CD14-positive monocyte (primary cell): ENCODE data around the gene TRIM65. TPM values are rescaled to one million over a fixed set of nuclear protein-coding genes. Genes with fewer than 3 reads are reported as not detected.
"Not testable (repeated sequence)": the region's sequence is repeated elsewhere in the genome, so short reads cannot be mapped to it uniquely, and the experiment has no call there.

Experiments
- DNase-seq, 3 donors: peaks; one replicate each; pipeline ENCODE4 v3.0.0-alpha.2; 2011 to 2022
- H2AFZ ChIP-seq: 2 replicates; pipeline ENCODE4 v1.6.0; 2012; ENCODE audit warnings: mild to moderate bottlenecking, low read depth, low read length, inconsistent platforms; ENCODE audit not compliant: insufficient read depth, poor library complexity, severe bottlenecking
- H3K27ac ChIP-seq, 2 donors: 1 replicate in 1 of 2; 2 replicates in 1 of 2; pipeline ENCODE4 v1.5.1; 2012 to 2013; ENCODE audit warnings: low read length in 2 of 2, control low read depth in 1 of 2, inconsistent platforms in 1 of 2, low read depth in 1 of 2, mild to moderate bottlenecking in 1 of 2
- H3K27me3 ChIP-seq, 2 donors: one replicate each; pipeline versions ENCODE4 v1.6.0 to v1.6.1; 2011 to 2013; ENCODE audit warnings: low read length in 2 of 2; ENCODE audit not compliant: control insufficient read depth in 2 of 2, insufficient read depth in 2 of 2
- H3K36me3 ChIP-seq, 2 donors: replicated peaks in 1 of 2; 1 replicate in 1 of 2; 2 replicates in 1 of 2; pipeline versions ENCODE4 v1.5.1 to v1.6.1; 2012 to 2013; ENCODE audit warnings: low read length in 2 of 2, control low read depth in 1 of 2, inconsistent platforms in 1 of 2, mild to moderate bottlenecking in 1 of 2; ENCODE audit not compliant: insufficient read depth in 2 of 2, control insufficient read depth in 1 of 2
- H3K4me1 ChIP-seq, 2 donors: 1 replicate in 1 of 2; 2 replicates in 1 of 2; pipeline versions ENCODE4 v1.5.1 to v1.6.1; 2012 to 2013; ENCODE audit warnings: low read length in 2 of 2, control low read depth in 1 of 2, inconsistent platforms in 1 of 2, mild to moderate bottlenecking in 1 of 2, moderate library complexity in 1 of 2; ENCODE audit not compliant: insufficient read depth in 2 of 2, control insufficient read depth in 1 of 2
- H3K4me2 ChIP-seq: replicated peaks from 2 replicates; pipeline ENCODE3; 2012; ENCODE audit warnings: low read length, moderate library complexity, mild to moderate bottlenecking; ENCODE audit not compliant: poor library complexity, severe bottlenecking; ENCODE audit errors: extremely low read depth
- H3K4me3 ChIP-seq, 3 experiments: fragments of 200-600 bp in 1 of 3; sonication (generic) in 1 of 3; replicated peaks in 1 of 3; 1 replicate in 2 of 3; 2 replicates in 1 of 3; pipeline ENCODE4 v1.5.1; 2011 to 2013; ENCODE audit warnings: low read length in 3 of 3, mild to moderate bottlenecking in 3 of 3, control low read depth in 2 of 3, low read depth in 2 of 3, inconsistent platforms in 1 of 3, moderate library complexity in 1 of 3
- H3K79me2 ChIP-seq: 2 replicates; pipeline ENCODE4 v1.6.0; 2012; ENCODE audit warnings: mild to moderate bottlenecking, control low read depth, inconsistent platforms, low read length, moderate library complexity; ENCODE audit not compliant: insufficient read depth
- H3K9ac ChIP-seq: 2 replicates; pipeline ENCODE4 v1.6.0; 2017; ENCODE audit warnings: low read length, mild to moderate bottlenecking; ENCODE audit not compliant: insufficient read depth, poor library complexity, severe bottlenecking
- H3K9me3 ChIP-seq, 2 donors: replicated peaks in 1 of 2; 1 replicate in 1 of 2; 2 replicates in 1 of 2; pipeline versions ENCODE4 v1.5.1 to v1.6.1; 2012 to 2013; ENCODE audit warnings: low read length in 2 of 2, control low read depth in 1 of 2; ENCODE audit not compliant: control insufficient read depth in 1 of 2, insufficient read depth in 1 of 2
- H4K20me1 ChIP-seq: 2 replicates; pipeline ENCODE4 v1.6.0; 2012; ENCODE audit warnings: mild to moderate bottlenecking, low read length, control low read depth, moderate library complexity; ENCODE audit not compliant: insufficient read depth
- H3K27ac Mint-ChIP-seq, 7 donors: one replicate each; pipeline ENCODE4 v1.8.0; 2020; ENCODE audit warnings: mild to moderate bottlenecking in 7 of 7, mixed read lengths in 7 of 7, moderate library complexity in 6 of 7, inconsistent platforms in 2 of 7
- H3K27me3 Mint-ChIP-seq, 3 donors: one replicate each; pipeline ENCODE4 v1.8.0; 2021 to 2022; ENCODE audit warnings: low read depth in 3 of 3, mild to moderate bottlenecking in 3 of 3, mixed read lengths in 3 of 3, moderate library complexity in 3 of 3, inconsistent platforms in 1 of 3
- H3K36me3 Mint-ChIP-seq, 2 donors: one replicate each; pipeline ENCODE4 v1.8.0; 2020; ENCODE audit warnings: mixed read lengths in 2 of 2, inconsistent platforms in 1 of 2, mild to moderate bottlenecking in 1 of 2
- H3K4me1 Mint-ChIP-seq: one replicate; pipeline ENCODE4 v1.8.0; 2020; ENCODE audit warnings: mild to moderate bottlenecking, mixed read lengths
- H3K4me3 Mint-ChIP-seq, 2 donors: one replicate each; pipeline ENCODE4 v1.8.0; 2020; ENCODE audit warnings: mild to moderate bottlenecking in 2 of 2, mixed read lengths in 2 of 2, moderate library complexity in 1 of 2
- H3K9me3 Mint-ChIP-seq, 7 donors: one replicate each; pipeline ENCODE4 v1.8.0; 2020 to 2022; ENCODE audit warnings: mixed read lengths in 7 of 7, mild to moderate bottlenecking in 6 of 7, moderate library complexity in 6 of 7, inconsistent platforms in 2 of 7
- WGBS: methylation state at CpG from one replicate; pipeline ENCODE4 v1.1.5; 2013; ENCODE audit warnings: missing lambda C conversion rate; ENCODE audit not compliant: insufficient coverage; 5-methylcytosine and 5-hydroxymethylcytosine counted together
- intact Hi-C, 2 donors: fragments of 100-400 bp; cut with micrococcal nuclease; formaldehyde crosslinking; loops; one replicate each; pipeline versions ENCODE4 v1.15.0 to v1.15.1; 2023
- polyA plus RNA-seq, 3 donors: library from polyadenylated mRNA; depleted of rRNA in 1 of 3; unstranded in 2 of 3; stranded (reverse) in 1 of 3; fragments of 300-500 nt in 2 of 3; fragments of >200 nt in 1 of 3; fragmentation: Illumina TruSeq in 2 of 3; gene quantifications; 1 replicate in 2 of 3; 2 replicates in 1 of 3; pipeline ENCODE4 v1.2.3, GENCODE V29; 2012 to 2021
- TF ChIP-seq, protein P1 (sequence below): fragments of 200-600 bp; IDR thresholded peaks from one replicate; pipeline ENCODE4 v1.8.0; 2022; ENCODE audit warnings: antibody characterized with exemption, mild to moderate bottlenecking

The TRIM65 gene
- polyA plus RNA-seq, 3 donors, result 5.6 to 10.4 (median 5.9) TPM

DNA sequence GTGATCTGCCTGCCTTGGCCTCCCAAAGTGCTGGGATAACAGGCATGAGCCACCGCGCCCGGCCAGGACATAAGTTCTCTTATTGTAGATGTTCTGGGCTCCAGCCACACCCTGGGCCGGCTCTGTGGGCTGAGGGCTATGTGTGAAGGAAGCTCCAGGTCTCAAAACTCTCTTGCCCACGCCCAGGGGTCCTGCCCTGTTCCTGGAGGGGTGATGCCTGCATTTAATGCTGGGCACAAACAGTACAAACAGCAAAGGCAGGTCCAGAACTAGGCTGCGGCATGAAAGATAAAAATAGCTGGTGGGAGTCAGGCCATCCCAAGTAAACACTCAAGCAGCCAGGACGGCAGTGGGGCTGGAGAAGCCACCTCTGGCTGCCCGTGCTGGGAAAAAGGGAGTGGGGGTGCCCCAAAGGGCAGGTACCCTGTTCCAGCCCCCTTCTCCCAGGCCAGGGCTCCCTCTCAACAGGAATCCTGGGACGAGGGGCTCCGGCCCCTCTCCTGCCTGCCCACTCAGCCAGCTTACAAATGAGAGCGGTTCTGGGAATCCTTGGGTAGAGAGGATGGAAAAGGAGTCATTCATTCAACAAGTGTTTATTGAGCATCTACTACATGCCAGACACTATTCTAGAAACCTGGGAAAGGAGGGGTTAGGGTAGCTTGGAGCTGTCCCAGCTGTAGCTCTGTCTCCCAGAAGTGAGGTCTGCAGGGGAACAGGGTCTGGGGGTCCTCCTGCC, 23.0 kb downstream of the TRIM65 start:
- DNase-seq, result no peak
- peaks cover 0 to 10% (median 4%) of the 10 kb centered on the region in 7 donors for H3K9me3 Mint-ChIP-seq
- Histone ChIP-seq H3K79me2 (no peaks in the 10 kb centered on the region), H4K20me1 (no peaks in the 10 kb centered on the region), H3K4me1 (peaks cover 24 to 34% of the 10 kb centered on the region in 2 donors), H3K36me3 (no peaks in the 10 kb centered on the region), H2AFZ (no peak overlapping the region), H3K4me3 (no peak overlapping the region), H3K27me3 (peaks cover 9 to 27% of the 10 kb centered on the region in 2 donors), H3K4me2 (no peak overlapping the region), H3K9me3 (no peaks in the 10 kb centered on the region), H3K27ac (no peak overlapping the region), H3K9ac (no peak overlapping the region)
- intact Hi-C loops, result no loop called here
- TF ChIP-seq, protein P1, sequence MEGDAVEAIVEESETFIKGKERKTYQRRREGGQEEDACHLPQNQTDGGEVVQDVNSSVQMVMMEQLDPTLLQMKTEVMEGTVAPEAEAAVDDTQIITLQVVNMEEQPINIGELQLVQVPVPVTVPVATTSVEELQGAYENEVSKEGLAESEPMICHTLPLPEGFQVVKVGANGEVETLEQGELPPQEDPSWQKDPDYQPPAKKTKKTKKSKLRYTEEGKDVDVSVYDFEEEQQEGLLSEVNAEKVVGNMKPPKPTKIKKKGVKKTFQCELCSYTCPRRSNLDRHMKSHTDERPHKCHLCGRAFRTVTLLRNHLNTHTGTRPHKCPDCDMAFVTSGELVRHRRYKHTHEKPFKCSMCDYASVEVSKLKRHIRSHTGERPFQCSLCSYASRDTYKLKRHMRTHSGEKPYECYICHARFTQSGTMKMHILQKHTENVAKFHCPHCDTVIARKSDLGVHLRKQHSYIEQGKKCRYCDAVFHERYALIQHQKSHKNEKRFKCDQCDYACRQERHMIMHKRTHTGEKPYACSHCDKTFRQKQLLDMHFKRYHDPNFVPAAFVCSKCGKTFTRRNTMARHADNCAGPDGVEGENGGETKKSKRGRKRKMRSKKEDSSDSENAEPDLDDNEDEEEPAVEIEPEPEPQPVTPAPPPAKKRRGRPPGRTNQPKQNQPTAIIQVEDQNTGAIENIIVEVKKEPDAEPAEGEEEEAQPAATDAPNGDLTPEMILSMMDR, result no peak
- WGBS, result 95% methylated on average over 6 of the region's 11 CpGs
- H3K4me3 Mint-ChIP-seq, result peak overlapping the region in 1 of 2 donors; percentile 15
- H3K4me1 Mint-ChIP-seq, result peaks cover 23% of the 10 kb centered on the region
- peaks cover 28 to 38% (median 29%) of the 10 kb centered on the region in 3 donors for H3K27me3 Mint-ChIP-seq
- peaks cover 2 to 6% of the 10 kb centered on the region in 2 donors for H3K36me3 Mint-ChIP-seq
- H3K27ac Mint-ChIP-seq, result no peak overlapping the region

DNA sequence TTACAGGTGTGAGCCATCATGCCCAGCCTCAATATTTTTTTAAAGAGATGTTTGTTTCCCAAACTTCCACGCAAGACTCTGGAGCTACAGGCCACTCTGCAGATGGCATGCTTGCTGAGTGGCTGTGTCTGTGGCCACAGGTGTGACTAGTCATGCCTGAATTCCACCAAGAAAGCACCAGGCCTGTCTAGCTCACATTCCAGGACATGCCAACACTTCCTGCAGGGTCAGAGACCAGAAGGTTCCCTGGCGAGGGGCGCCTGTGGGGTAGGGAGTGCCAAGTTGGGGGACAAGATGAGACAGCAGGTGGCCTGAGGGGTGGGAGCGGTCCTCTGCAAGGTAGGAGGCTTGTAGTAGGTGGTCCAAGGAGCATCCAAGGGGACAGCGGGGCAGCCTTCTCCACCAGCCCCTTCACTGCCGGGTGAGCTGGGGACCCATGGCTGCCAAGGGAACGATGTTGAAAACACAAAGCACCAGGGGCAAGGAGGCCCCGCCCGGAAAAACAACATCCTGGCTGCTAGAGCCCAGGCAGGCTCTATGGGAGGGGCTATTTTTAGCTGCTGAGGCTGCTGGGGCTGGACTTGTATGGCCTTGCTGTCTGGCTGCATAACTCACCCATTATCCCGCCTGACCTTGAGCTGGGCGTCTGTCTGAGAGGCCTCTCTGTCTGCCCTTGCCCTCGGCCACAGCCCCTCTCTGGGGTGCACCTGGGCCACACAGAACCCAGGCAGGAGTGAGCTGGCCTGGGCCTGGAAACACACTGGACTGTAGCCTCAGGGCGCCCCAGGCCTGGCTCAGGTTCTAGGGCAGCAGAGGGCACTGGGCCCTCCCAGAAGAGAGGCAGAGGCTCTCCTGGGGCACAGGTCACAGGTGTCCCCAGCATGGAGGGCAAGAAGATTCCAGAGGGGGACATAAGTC, 24.1 kb downstream of the TRIM65 start:
- Histone ChIP-seq H3K9ac (no peak overlapping the region), H3K9me3 (no peaks in the 10 kb centered on the region), H3K4me2 (no peak overlapping the region), H3K79me2 (no peaks in the 10 kb centered on the region), H3K4me1 (peaks cover 21 to 23% of the 10 kb centered on the region in 2 donors), H3K27me3 (peaks cover 7 to 24% of the 10 kb centered on the region in 2 donors), H3K27ac (no peak overlapping the region), H3K4me3 (no peak overlapping the region), H2AFZ (no peak overlapping the region), H4K20me1 (no peaks in the 10 kb centered on the region), H3K36me3 (no peaks in the 10 kb centered on the region)
- no peak for DNase-seq
- intact Hi-C loops, result no loop called here
- Mint-ChIP-seq H3K27ac (no peak overlapping the region), H3K4me3 (no peak overlapping the region), H3K36me3 (peaks cover 2 to 6% of the 10 kb centered on the region in 2 donors), H3K4me1 (peaks cover 19% of the 10 kb centered on the region), H3K27me3 (peaks cover 25 to 33% (median 26%) of the 10 kb centered on the region in 3 donors), H3K9me3 (peaks cover 0 to 6% (median 3%) of the 10 kb centered on the region in 7 donors)
- 67% methylated on average over 8 of the region's 13 CpGs for WGBS
- TF ChIP-seq, protein P1, result no peak

DNA sequence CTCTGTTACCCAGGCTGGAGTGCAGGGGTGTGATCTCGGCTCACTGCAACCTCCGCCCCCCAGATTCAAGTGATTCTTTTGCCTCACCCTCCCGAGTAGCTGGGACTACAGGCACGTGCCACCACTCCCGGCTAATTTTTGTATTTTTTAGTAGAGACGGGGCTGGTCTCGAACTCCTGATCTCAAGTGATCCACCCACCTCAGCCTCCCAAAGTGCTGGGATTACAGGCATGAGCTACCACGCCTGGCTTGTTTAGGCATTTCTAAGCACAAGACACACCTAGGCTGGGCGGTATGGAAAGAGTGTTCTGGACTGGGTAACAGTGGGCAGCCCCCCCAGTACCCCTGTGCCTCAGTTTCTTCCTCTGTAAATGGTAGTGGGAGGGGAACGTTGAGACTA, 26.5 kb downstream of the TRIM65 start:
- DNase-seq, H3K36me3 Mint-ChIP-seq, intact Hi-C loops, H4K20me1 ChIP-seq, H3K27ac ChIP-seq, H3K36me3 ChIP-seq, H3K4me1 Mint-ChIP-seq, H3K4me1 ChIP-seq, H3K79me2 ChIP-seq, H3K4me3 Mint-ChIP-seq, H3K9me3 ChIP-seq, H3K9ac ChIP-seq, H3K4me3 ChIP-seq, H3K4me2 ChIP-seq, H3K9me3 Mint-ChIP-seq, H3K27me3 ChIP-seq, H2AFZ ChIP-seq, H3K27me3 Mint-ChIP-seq: not testable (repeated sequence)
- 97% methylated on average over 5 of the region's 10 CpGs for WGBS
- peak overlapping the region in 1 of 7 donors; percentile 46 for H3K27ac Mint-ChIP-seq
